ENCODE measurements around the gene NRK. TPM values are rescaled to one million over a fixed set of nuclear protein-coding genes. Genes with fewer than 3 reads are reported as not detected.

Gene NRK
- total RNA-seq (0.50 and 0.77 TPM in 2 replicates), polyA plus RNA-seq (0.30 and 1.4 TPM in 2 replicates), polyA minus RNA-seq (ENCODE audit: low replicate concordance) (0.31 and 3.0 TPM in 2 replicates)
- 0.14 and 1.1 TPM in 2 replicates for polyA plus RNA-seq (2012)

- no peak within 1 kb of the TSS for H3K27ac ChIP-seq (ENCODE audit: insufficient read depth, low read length)
- DNase-seq (ENCODE audit: low read depth in 2 of 2) = peak; percentile 31 to 35
- H2AFZ ChIP-seq (ENCODE audit: low read length) = no peak within 1 kb of the TSS
- no peak within 1 kb of the TSS for H3K9ac ChIP-seq (ENCODE audit: insufficient read depth, low read length)
- no peaks in the 10 kb centered on the region for H3K79me2 ChIP-seq (ENCODE audit: control insufficient read depth, insufficient read depth, low read length)
- H3K4me2 ChIP-seq (ENCODE audit: extremely low read depth, insufficient read depth, low read length) = peak within 1 kb of the TSS; percentile 64
- no peaks in the 10 kb centered on the region for H3K4me1 ChIP-seq (ENCODE audit: control insufficient read depth, extremely low read depth, insufficient read depth, low read length)
- no peak for TF ChIP-seq EZH2 (IDR thresholded peaks at IDR 0.05; ENCODE audit: low read length, missing control alignments)
- peak in 1 of 2 donors; percentile 32 for TF ChIP-seq CTCF (conservative IDR thresholded peaks at IDR 0.05 in 1 of 2, IDR thresholded peaks at IDR 0.05 in 1 of 2; ENCODE audit: low read depth in 1 of 2, low read length in 2 of 2)
- no peaks in the 10 kb centered on the region for H3K27me3 ChIP-seq (ENCODE audit: control insufficient read depth, insufficient read depth, low read length)
- peak within 1 kb of the TSS in 2 of 4 experiments; percentile 34 to 66 for H3K4me3 ChIP-seq (replicated peaks in 1 of 4; ENCODE audit: control extremely low read depth in 1 of 4, insufficient read depth in 1 of 4, low read depth in 3 of 4, low read length in 4 of 4)
- H3K36me3 ChIP-seq (ENCODE audit: control insufficient read depth, insufficient read depth, low read length) = no peaks in the 10 kb centered on the region
- H4K20me1 ChIP-seq (ENCODE audit: control insufficient read depth, extremely low read depth, insufficient read depth, low read length) = no peaks in the 10 kb centered on the region
- no peaks in the 10 kb centered on the region for H3K9me3 ChIP-seq (ENCODE audit: control insufficient read depth, insufficient read depth, low read depth, low read length)
Observed at GRCh38 chrX:105822138-105823091, at the start of gene NRK. TSS of gene NRK (plus strand) at chrX:105822539. CDS start at chrX:105822846, 307 bp downstream.

GRCh38 chrX:105773801-105774200, 48.5 kb upstream of the NRK start:
- H3K27me3 ChIP-seq (ENCODE audit: control insufficient read depth, insufficient read depth, low read length) = no peaks in the 10 kb centered on the region
- no peaks in the 10 kb centered on the region for H4K20me1 ChIP-seq (ENCODE audit: control insufficient read depth, extremely low read depth, insufficient read depth, low read length)
- no peaks in the 10 kb centered on the region for H3K79me2 ChIP-seq (ENCODE audit: control insufficient read depth, insufficient read depth, low read length)
- H3K4me2 ChIP-seq (ENCODE audit: extremely low read depth, insufficient read depth, low read length) = no peak overlapping the region
- H2AFZ ChIP-seq (ENCODE audit: low read length) = no peak overlapping the region
- no peak overlapping the region for H3K9ac ChIP-seq (ENCODE audit: insufficient read depth, low read length)
- no peak overlapping the region for H3K4me3 ChIP-seq (replicated peaks in 1 of 4; ENCODE audit: control extremely low read depth in 1 of 4, insufficient read depth in 1 of 4, low read depth in 3 of 4, low read length in 4 of 4)
- H3K36me3 ChIP-seq (ENCODE audit: control insufficient read depth, insufficient read depth, low read length) = no peaks in the 10 kb centered on the region
- no peaks in the 10 kb centered on the region for H3K4me1 ChIP-seq (ENCODE audit: control insufficient read depth, extremely low read depth, insufficient read depth, low read length)
- TF ChIP-seq EZH2 (IDR thresholded peaks at IDR 0.05; ENCODE audit: low read length, missing control alignments) (no peak), CTCF (conservative IDR thresholded peaks at IDR 0.05 in 1 of 2, IDR thresholded peaks at IDR 0.05 in 1 of 2; ENCODE audit: low read depth in 1 of 2, low read length in 2 of 2) (no peak)
- no peak for DNase-seq (ENCODE audit: low read depth in 2 of 2)
- H3K9me3 ChIP-seq (ENCODE audit: control insufficient read depth, insufficient read depth, low read depth, low read length) = no peaks in the 10 kb centered on the region
- no peak overlapping the region for H3K27ac ChIP-seq (ENCODE audit: insufficient read depth, low read length)

- Histone ChIP-seq H3K4me3 (replicated peaks in 1 of 4; ENCODE audit: control extremely low read depth in 1 of 4, insufficient read depth in 1 of 4, low read depth in 3 of 4, low read length in 4 of 4) (no peak overlapping the region), H3K36me3 (ENCODE audit: control insufficient read depth, insufficient read depth, low read length) (no peaks in the 10 kb centered on the region), H3K4me2 (ENCODE audit: extremely low read depth, insufficient read depth, low read length) (no peak overlapping the region), H4K20me1 (ENCODE audit: control insufficient read depth, extremely low read depth, insufficient read depth, low read length) (no peaks in the 10 kb centered on the region), H2AFZ (ENCODE audit: low read length) (no peak overlapping the region), H3K27me3 (ENCODE audit: control insufficient read depth, insufficient read depth, low read length) (no peaks in the 10 kb centered on the region), H3K9ac (ENCODE audit: insufficient read depth, low read length) (no peak overlapping the region), H3K4me1 (ENCODE audit: control insufficient read depth, extremely low read depth, insufficient read depth, low read length) (no peaks in the 10 kb centered on the region), H3K79me2 (ENCODE audit: control insufficient read depth, insufficient read depth, low read length) (no peaks in the 10 kb centered on the region), H3K27ac (ENCODE audit: insufficient read depth, low read length) (no peak overlapping the region), H3K9me3 (ENCODE audit: control insufficient read depth, insufficient read depth, low read depth, low read length) (no peaks in the 10 kb centered on the region)
- DNase-seq (ENCODE audit: low read depth in 2 of 2) = peak in 1 of 2 donors; percentile 68
- TF ChIP-seq EZH2 (IDR thresholded peaks at IDR 0.05; ENCODE audit: low read length, missing control alignments) = no peak
- TF ChIP-seq CTCF (conservative IDR thresholded peaks at IDR 0.05 in 1 of 2, IDR thresholded peaks at IDR 0.05 in 1 of 2; ENCODE audit: low read depth in 1 of 2, low read length in 2 of 2) = no peak
Observed at GRCh38 chrX:105775679-105776078, 46.7 kb upstream of the NRK start.
